ENCODE measurements around the gene EIF4EBP2.

- no peak for TF ChIP-seq EZH2 (IDR thresholded peaks at IDR 0.05; ENCODE audit: borderline replicate concordance)
- no peak for TF ChIP-seq CTCF (IDR thresholded peaks at IDR 0.05; ENCODE audit: poor library complexity)
Observed at GRCh38 chr10:70409772-70410171, 5.8 kb downstream of the EIF4EBP2 start.
